TTC549 (cell line): ENCODE data around the gene EPM2A.

ENCODE experiments used
- FAIRE-seq: peaks from 2 replicates; lab custom pipeline; 2012; peaks lifted over from hg19 to GRCh38; lab: Jason Lieb, UNC

Gene EPM2A

DNA sequence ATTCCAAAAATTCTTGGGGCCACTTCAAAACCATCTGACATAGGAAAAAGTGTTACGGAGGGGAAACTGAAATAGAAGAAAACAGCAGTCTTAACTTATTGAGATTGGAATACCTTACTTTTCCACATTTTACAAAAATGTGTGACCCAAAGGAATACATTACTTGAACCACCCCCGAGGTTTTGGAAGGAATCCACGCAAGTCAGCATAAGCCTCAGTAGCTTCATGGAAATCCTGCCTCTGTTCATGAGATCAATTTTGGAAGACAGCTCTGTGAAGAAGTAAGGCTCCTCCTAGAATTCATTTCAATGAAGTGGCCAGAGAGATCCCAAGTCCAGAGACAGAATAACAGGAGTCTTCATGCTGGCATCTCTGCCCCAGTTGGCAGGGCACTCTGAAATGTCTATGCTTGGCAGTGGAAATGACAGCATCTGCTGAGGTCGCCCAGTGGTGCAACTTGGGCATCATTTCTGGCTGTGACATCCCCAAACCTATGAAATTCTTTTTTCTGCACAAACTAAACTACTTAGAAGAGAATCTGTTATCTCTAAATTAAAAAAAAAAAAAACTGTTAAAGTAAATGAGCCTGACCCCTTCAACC lies 132.5 kb downstream of the EPM2A start:
- no peak for FAIRE-seq

DNA sequence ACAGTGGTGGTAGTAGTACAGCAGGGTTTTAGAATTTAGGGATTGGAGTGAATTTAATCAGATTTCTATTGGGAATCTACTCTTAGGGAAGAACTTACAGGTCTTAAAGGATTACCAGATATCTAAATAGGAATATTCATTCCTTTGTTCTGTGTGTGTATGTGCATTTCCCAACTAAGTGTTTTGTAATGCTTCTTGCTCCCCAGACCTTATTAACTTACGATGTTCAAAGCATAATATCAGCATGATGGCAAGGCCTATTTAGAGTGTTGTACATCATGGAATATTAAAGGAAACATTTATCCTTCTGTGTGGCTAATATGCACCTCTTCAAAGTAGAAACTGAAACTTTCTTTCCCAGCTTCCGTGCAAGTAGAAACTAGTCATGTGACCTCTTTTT lies 133.9 kb downstream of the EPM2A start:
- no peak for FAIRE-seq

DNA sequence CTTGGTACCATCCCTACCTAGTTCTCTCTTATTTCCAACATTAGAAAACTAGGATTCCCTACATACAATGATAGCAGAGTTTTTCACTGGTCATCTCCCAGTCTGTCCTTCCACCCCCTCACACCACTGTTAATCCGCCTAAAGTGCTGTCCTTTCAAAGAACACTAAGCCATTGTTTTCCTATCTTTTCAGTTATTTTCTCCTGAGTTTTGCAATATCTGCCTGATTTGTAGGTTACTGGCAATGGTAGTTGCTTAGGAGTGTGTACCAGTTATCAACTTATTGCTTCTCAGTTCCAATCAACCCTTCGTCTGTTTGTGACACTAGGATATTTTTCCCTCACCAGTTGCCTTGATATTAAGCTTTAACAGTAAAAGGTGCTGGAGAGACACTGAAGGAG lies 135.0 kb downstream of the EPM2A start:
- FAIRE-seq: no peak

DNA sequence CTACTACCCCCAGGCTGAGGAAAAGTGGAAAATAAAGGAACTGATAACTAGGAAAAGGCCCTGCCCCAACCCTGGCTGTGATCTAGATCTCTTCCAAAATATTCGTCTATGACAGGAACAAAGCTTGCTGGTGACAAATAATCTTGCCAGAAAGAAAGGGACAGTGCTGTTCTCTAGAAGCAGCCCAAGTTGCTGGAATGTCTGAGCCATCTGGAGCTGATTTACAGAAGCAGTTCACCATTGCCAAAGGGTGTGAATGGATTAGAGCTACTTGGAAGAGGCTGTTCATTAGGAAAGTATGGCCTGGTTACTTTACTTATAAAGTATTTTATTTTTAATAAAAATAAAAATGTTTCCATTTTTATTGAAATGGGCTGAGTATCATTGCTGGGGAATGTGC lies 146.3 kb downstream of the EPM2A start:
- no peak for FAIRE-seq

DNA sequence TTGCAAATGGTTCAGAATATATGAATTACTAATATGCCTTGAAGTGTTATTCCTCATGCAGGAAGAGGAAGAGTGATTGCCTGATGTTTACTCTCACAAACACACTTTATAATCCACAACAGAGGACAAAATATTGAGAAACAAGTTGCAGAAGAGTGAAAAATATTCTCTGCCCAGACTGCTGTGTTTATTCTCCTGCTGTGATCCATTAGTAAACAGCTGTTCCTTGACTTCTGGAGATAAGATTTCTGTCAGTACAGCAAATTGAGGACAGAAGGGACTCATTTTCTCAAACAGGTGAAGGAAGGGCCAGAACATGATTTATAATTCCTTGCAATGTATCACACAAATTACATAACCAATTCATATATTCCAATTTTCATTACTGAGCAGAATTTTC lies 148.0 kb downstream of the EPM2A start:
- no peak for FAIRE-seq

DNA sequence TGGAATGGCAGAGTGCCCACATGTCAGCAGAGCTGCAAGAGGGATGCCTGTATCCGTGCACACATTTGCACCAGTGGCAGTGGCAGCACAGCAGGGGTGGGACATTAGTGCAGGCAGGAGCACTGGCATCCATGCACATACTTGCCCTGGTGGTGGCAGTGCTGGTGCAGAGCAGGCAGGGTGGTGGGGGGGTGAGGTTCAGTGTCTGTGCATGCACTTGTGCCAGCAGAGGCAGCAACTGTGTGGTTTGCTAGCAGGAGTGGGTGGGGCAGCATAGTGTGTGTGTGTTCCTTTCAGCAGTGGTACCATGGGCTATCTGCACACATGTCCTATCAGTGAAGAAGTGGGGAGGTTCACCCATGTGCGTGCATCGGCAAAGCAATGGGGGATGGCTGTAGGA lies 151.6 kb downstream of the EPM2A start:
- no peak for FAIRE-seq
